ENCODE measurements around the gene POLR3C.

DNA sequence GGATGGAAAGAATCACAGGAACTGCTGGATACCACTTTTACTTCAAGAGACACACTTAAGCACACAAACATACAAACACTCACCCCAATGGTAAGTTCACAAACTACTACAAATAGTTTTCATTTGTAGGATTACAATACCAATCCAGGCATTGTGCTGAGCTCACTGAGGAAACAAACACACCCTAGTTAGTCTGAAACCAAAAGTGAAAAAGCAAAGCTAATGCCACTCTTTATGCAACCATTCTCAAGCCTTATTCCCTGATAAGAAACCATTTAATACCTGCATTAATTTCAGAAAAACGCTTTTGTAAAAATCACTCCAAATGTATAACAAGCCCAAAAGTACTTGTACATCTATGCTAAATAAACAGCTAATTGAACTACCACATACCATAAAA is 38.5 kb upstream of the POLR3C start:
- TF ChIP-seq POLR2A (IDR thresholded peaks at IDR 0.05; ENCODE audit: low read depth, low read length) (no peak), TAF1 (IDR thresholded peaks at IDR 0.05; ENCODE audit: low read depth, low read length) (no peak), POLR2AphosphoS5 (IDR thresholded peaks at IDR 0.05; ENCODE audit: low read depth, low read length) (no peak), PAX5 (IDR thresholded peaks at IDR 0.05; ENCODE audit: insufficient read depth, low read length, severe bottlenecking) (no peak), SPI1 (IDR thresholded peaks at IDR 0.05; ENCODE audit: low read depth, low read length) (no peak)

All from GM12891 (cell line).